Daoy (cell line): ENCODE measurements around the gene CXCR1. TPM values are rescaled to one million over a fixed set of nuclear protein-coding genes. Genes with fewer than 3 reads are reported as not detected.
"Not testable (repeated sequence)": the region's sequence is repeated elsewhere in the genome, so short reads cannot be mapped to it uniquely, and the experiment has no call there.

ENCODE experiments used
- DNase-seq: peaks from one replicate; pipeline ENCODE4 v3.0.0-alpha.2; 2015; ENCODE audit warnings: low read depth
- total RNA-seq: library from RNA; depleted of rRNA; stranded (reverse); fragments of >200 nt; shearing (Covaris generic); gene quantifications from 2 replicates; pipeline ENCODE4 v1.2.3, GENCODE V29; 2014

The CXCR1 gene
- total RNA-seq, 1 experiment from 2014 or later: not detected

GRCh38 chr2:218161644-218162043, 5.1 kb downstream of the CXCR1 start:
- no peak for DNase-seq

- no peak for DNase-seq
These were observed 10.7 kb downstream of the CXCR1 start for GRCh38 chr2:218155953-218156479.

DNA sequence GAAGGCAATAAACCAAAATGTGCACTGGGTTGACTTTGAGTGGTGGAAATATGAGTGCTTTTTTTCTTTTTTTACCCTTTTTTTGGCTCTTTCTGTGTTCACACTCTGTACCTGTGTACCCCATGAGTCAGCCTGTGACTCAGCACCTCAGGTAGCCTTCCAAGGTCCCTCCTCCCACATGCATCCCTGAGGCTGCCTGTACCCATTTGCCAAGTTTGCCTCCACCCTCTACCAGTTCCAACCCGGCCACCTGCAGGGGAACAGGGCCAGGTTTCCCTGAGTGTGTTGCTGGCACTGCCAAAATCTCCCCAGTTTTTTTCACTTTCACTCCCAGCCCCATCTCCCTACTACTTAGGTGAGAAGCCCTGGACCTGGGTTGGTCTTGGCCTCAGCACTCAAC, 14.0 kb downstream of the CXCR1 start:
- DNase-seq: no peak

GRCh38 chr2:218152172-218152571, 14.6 kb downstream of the CXCR1 start:
- DNase-seq: no peak

DNA sequence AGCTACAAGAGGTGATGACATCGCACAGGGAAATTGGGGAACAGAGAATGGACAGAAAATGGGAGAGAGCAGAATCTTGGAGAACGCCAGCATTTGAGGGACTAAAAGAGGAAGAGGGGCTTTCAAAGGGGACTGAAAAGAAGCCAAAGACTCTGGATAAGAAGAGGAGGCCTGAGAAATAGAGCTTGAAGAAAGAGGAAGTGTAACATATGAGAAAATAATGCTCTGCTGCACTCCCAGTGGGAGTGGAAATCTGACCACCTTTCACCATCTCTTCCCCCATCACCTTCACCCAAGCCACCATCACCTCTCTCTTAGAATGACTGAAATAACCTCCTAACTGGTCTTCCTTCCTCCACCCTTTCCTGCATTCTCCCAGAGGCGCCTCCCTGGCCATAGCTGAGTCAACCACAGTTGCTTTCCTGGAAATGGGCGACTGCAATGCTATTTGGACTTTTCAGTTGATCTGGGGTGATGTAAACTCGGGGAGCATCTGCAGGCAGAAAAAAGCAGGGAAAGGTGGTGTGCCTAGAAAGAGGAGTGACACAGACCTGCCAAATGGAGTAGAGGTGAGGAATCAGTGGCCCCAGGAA, 16.8 kb downstream of the CXCR1 start:
- no peak for DNase-seq

DNA sequence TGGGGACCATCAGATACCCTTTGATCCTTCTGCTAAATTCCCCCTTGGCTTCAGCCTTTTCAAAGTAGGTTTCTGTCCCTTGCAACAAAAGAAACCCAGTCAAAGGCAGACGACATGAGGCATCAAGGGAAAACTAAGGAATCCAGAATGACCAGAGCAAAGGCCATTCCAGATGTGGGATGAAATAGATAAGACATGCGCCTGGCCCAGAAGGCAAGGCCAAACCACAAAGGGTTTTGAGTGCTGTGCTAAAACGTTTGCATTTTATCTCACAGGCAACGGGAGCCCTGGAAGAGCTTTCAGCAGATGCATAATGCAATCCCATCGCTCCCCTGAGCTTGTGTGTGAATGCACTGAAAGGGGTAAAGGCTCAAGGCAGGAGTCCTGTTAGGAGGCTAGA, 17.7 kb downstream of the CXCR1 start:
- no peak for DNase-seq

DNA sequence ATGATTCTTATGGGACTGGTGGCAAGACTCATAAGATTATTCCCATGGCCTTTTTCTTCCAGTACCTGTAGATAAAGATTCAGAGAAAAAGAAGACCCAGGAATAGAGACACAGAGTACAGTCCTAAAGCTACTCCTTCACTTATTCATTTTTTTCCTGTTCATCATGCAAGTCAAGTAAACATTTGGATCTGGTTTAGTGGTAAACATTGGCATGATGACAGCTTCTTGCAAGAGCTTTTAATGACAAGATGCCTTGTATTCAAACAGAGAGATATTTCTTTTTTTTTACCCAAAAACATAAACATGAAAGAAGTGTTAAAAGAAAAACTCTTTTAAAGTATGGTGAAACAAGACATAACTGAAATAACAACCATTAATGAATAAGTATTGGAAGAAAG, 20.7 kb downstream of the CXCR1 start:
- DNase-seq: no peak

- DNase-seq: no peak
These were observed 21.6 kb downstream of the CXCR1 start for GRCh38 chr2:218145124-218145523.

GRCh38 chr2:218138047-218138446, 28.7 kb downstream of the CXCR1 start:
- no peak for DNase-seq

GRCh38 chr2:218137514-218137913, 29.2 kb downstream of the CXCR1 start:
- no peak for DNase-seq

DNA sequence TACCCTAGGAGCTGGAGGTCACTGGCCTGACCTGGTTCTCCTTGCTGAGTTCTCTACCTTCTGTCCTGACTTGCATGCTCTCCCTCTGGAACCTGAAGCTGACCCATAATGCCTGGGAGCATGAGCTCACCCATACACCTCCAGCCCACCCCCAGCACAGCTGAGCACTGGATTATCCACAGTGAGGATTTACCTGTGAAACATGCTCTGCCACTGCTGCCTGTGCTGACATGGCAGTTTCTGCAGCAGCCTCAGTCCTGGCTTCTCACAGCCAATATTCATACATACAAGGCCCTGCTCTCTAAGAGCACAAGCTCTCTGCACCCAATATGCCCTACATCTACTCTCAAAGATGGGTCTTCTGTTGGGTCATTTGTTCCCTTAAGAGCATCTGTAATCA, 35.9 kb downstream of the CXCR1 start:
- DNase-seq: no peak

DNA sequence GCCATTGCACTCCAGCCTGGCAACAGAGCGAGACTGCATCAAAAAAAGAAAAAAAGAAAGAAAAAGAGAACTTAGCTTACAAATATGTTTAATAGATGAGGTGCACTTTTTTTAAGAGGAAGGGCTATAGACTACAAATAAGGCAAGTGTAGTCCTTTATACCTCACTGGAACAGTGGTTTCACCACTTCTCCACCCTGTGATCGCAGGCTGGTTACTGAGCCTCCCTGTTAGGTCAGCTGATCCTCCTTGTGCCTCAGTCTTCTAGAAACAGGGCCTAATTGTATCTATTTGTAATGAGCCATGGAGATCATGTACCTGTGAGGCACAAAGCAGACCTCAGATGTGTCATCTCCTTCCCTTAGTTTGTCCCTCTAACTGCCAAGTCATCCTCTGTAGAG, 36.4 kb downstream of the CXCR1 start:
- DNase-seq: no peak

DNA sequence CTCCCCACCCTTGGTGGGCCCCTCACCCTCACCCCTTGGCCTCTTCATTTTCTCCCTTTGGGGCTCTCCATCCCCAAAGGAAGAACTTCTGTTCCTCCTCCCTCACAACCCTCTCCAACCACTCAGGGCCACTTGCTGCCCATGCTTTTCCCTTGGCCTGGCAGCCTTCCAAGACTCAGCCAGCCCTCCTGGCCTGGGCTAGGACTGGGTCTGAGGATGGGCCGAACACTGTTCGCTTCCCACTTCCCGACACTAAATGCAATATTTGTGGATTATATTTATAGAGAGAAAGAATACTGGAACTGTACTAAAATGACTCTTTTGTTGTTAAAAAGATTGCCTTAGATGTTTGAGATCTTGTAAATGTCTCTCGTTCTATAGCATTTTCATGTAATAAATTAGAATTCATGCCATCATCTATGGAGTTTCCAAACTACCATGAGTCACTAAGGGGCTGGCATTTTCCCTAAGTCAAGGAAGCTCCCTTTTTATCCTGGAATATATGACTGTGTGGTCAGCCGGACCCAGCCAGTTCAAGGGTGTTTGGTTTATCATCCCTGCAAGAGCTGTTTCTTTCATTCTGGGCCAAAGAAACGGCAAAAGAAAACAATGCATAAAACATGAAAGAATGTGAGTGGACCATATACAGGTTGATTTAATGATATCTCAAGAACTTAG, 37.2 kb downstream of the CXCR1 start:
- DNase-seq: peak; percentile 56

DNA sequence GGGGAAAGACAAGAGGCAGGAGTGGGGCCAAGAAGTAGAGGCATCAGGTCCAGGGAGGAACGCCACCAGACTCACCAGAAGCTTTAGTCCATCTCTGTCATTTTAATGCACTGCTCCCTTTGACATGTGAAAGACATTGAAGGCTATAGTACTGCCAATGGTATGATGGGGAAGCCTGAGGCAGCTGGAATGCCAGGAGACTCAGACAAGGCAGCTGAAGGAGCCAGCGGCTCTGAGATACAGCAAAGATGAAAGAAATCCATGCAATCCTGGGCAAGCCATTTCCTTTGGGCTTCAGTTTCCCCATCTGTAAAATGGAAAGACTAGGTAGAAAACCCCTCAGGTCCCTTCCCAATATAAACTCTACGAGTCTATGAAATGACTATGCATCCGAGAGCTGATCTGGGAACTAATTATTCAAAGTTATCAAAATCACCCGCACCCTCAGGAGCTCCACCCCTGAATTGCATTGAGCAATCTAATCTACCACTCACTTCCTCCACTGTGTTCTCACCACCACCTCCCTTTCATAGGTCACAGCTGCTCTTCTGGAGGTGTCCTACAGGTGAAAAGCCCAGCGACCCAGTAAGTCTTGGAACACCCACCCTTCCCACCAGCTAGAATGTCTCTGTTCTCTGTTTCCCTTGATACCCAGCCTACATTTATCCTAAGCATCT, 37.8 kb downstream of the CXCR1 start:
- no peak for DNase-seq

DNA sequence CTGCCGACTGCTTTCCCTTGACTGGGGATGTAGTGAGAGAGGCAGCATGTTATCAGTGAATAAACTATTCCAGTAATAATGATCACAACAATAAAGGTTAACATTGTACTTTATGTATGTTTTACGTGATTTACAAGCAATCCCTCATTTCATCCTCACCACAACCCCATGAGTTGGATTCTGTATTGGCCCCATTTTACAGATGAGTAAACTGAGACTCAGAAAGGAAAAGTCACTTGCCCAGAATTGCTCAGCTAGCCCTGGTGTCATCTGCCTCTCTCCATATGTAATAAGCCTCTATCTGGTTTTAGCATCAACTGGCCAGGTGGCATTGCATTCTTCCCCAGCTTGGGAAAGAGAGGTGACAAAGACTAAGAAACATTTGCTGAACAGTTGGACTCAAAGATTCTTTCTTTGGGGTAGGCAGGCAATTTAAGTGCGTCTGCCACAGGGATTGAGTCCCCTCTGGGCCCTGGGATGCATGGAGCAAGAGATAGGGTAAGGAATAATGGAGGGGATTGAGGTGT, 38.8 kb downstream of the CXCR1 start:
- no peak for DNase-seq

DNA sequence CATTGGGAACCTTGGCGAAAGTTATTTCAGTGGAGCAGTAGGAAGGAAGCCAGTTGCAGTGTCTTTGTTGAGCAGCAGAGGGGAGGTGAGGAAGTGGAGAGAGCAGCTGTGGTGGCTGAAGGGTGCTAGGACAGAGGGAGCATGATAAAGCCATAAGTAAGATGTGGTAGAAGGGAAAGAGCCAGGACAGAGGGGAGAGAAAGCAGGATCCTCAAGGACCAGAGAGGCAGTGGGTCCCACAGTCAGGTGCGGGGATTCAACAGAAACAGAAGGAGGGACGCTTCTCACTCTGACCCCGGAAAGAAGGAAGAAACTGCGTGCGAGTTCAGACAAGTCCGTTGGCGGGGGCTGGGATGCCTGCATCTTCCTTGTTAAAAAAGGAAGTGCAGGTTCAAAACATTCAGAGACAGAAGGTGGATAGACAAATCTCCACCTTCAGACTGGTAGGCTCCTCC, 41.1 kb downstream of the CXCR1 start, which contains the start of gene CXCR2:
TSS of gene CXCR2 (plus strand) at position 403 of the 455 bp plus-strand sequence. CDS start 8,774 bp downstream, outside the sequence.
- DNase-seq: no peak

DNA sequence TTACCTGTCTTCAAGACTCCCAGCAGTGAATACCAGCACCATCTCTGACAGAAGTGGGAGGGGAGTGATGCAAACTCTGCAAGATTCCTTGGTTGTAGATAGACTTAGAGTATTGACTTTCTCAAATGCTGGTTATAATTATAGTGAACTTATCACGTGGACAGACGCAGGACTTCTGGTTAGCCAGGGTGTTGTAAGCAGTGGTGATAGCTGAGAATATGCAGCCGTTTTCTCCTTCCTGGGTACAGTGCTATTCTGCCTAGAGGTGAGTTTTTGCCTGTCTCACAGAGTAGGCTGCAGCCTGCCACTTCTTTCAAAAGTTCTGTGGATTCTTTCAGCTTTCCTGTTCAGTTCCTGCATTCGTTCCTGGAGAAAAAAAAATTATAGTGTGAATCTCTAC, 41.7 kb downstream of the CXCR1 start:
- no peak for DNase-seq

DNA sequence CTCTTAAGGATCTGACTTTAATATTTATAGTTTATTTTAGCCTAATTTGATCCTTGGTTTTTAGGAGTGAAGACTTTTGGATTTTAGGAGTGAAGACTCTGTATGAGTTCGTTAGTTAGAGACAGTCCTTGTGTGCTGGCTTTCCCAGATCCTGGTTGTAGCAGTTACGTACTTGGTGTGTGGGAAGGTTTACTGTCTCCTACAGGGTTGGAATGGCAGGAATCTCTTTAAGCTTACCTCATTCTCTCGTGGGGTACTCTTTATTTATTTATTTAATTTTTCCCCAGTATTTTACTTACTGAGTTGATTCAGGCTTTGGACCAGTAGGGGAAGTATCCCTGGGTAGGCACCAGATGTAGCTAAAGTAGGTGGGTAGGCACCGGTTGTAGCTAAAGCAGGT, 42.8 kb downstream of the CXCR1 start:
- peak; percentile 12 for DNase-seq

DNA sequence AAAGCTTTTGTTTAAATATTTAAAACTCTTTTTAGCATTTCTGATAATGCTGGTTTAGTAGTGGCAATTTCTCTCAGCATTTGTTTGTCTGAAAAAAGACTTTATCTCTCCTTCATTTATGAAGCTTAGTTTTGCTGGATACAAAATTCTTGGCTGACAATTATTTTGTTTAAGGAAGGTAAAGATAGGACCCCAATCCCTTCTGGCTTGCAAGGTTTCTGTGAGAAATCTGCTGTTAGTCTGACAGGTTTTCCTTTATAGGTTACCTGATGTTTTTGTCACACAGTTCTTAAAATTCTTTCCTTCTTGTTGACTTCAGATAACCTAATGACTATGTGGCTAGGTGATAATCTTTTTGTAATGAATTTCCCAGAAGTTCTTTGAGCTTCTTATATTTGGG, 44.5 kb downstream of the CXCR1 start:
- not testable (repeated sequence) for DNase-seq

GRCh38 chr2:218121789-218122188, 45.0 kb downstream of the CXCR1 start:
- DNase-seq: not testable (repeated sequence)
